SK-N-SH (cell line): ENCODE results near the gene ASCL5. TPM values are rescaled to one million over a fixed set of nuclear protein-coding genes. Genes with fewer than 3 reads are reported as not detected.

Experiments used
- CTCF ChIA-PET: fragments of 300-600, 350-600 bp; formaldehyde crosslinking; extraction: SDS; loops from one replicate; lab custom pipeline; 2021; lab: Yijun Ruan, JAX
- POLR2A ChIA-PET: fragments of 350-600 bp; sonication (Branson Sonifier 250); formaldehyde crosslinking; extraction: SDS; loops from one replicate; lab custom pipeline; 2020; ENCODE audit warnings: antibody characterized with exemption, inconsistent platforms; lab: Yijun Ruan, JAX
- DNase-seq: peaks from one replicate; pipeline ENCODE4 v3.0.0; 2012
- H2AFZ ChIP-seq: fragments of 200-600 bp; sonication (generic); 2 replicates; pipeline ENCODE4 v1.8.1; 2016; ENCODE audit warnings: antibody characterized with exemption, mild to moderate bottlenecking, low read depth
- H3F3A ChIP-seq: fragments of 200-600 bp; sonication (generic); replicated peaks from 2 replicates; pipeline ENCODE3; 2016; ENCODE audit warnings: antibody characterized with exemption, mild to moderate bottlenecking; ENCODE audit not compliant: insufficient read depth
- H3K27ac ChIP-seq, 2 experiments: fragments of 200-500 bp in 1 of 2; fragments of 200-600 bp in 1 of 2; sonication (Bioruptor generic) in 1 of 2; sonication (generic), shearing (Covaris generic) in 1 of 2; 2 replicates each; pipeline versions ENCODE4 v1.5.1 to v1.6.1; 2014 to 2016; ENCODE audit warnings: low read depth in 2 of 2, inconsistent platforms in 1 of 2, low read length in 1 of 2, mild to moderate bottlenecking in 1 of 2, mixed read lengths in 1 of 2
- H3K27me3 ChIP-seq: fragments of 200-600 bp; sonication (generic), shearing (Covaris generic); 2 replicates; pipeline ENCODE4 v1.6.1; 2016; ENCODE audit warnings: mixed run types; ENCODE audit not compliant: insufficient read depth
- H3K36me3 ChIP-seq, 2 experiments: fragments of 200-500 bp in 1 of 2; fragments of 200-600 bp in 1 of 2; sonication (Bioruptor generic) in 1 of 2; sonication (generic) in 1 of 2; replicated peaks in 1 of 2; 2 replicates each; pipeline versions ENCODE3 to v1.5.1; 2014 to 2016; ENCODE audit warnings: low read length in 1 of 2, mild to moderate bottlenecking in 1 of 2; ENCODE audit not compliant: insufficient read depth in 2 of 2, control insufficient read depth in 1 of 2
- H3K4me1 ChIP-seq, 2 experiments: fragments of 200-500 bp in 1 of 2; fragments of 200-600 bp in 1 of 2; sonication (Bioruptor generic) in 1 of 2; sonication (generic), shearing (Covaris generic) in 1 of 2; 2 replicates each; pipeline versions ENCODE4 v1.5.1 to v1.6.1; 2014 to 2016; ENCODE audit warnings: low read depth in 1 of 2, low read length in 1 of 2, mixed run types in 1 of 2; ENCODE audit not compliant: insufficient read depth in 2 of 2, control insufficient read depth in 1 of 2
- H3K4me2 ChIP-seq: fragments of 200-600 bp; sonication (generic), shearing (Covaris generic); 2 replicates; pipeline ENCODE4 v1.6.1; 2017; ENCODE audit warnings: mixed run types
- H3K4me3 ChIP-seq, 2 experiments: fragments of 200-500 bp in 1 of 2; fragments of 200-600 bp in 1 of 2; sonication (Bioruptor generic) in 1 of 2; sonication (generic), shearing (Covaris generic) in 1 of 2; 2 replicates each; pipeline versions ENCODE4 v1.5.1 to v1.8.1; 2014 to 2016; ENCODE audit warnings: low read depth in 2 of 2, inconsistent platforms in 1 of 2, low read length in 1 of 2, mild to moderate bottlenecking in 1 of 2, mixed read lengths in 1 of 2, moderate library complexity in 1 of 2
- H3K79me2 ChIP-seq: fragments of 200-600 bp; sonication (generic); 2 replicates; pipeline ENCODE4 v1.8.1; 2017; ENCODE audit warnings: mild to moderate bottlenecking; ENCODE audit not compliant: insufficient read depth
- H3K9ac ChIP-seq: fragments of 200-600 bp; sonication (generic); 2 replicates; pipeline ENCODE4 v1.6.1; 2017; ENCODE audit warnings: mixed run types
- H3K9me2 ChIP-seq: fragments of 200-600 bp; sonication (generic); 2 replicates; pipeline ENCODE4 v1.6.1; 2017; ENCODE audit warnings: mixed run types
- H3K9me3 ChIP-seq: fragments of 200-600 bp; sonication (generic); 2 replicates; pipeline ENCODE4 v1.6.1; 2017; ENCODE audit warnings: mixed run types, mild to moderate bottlenecking, moderate library complexity
- H4K20me1 ChIP-seq: fragments of 200-600 bp; sonication (generic); 2 replicates; pipeline ENCODE4 v1.6.1; 2017; ENCODE audit warnings: mild to moderate bottlenecking, mixed run types; ENCODE audit not compliant: insufficient read depth
- CHD2 ChIP-seq: fragments of 150-350 bp; IDR thresholded peaks from 2 replicates; pipeline ENCODE4 v1.6.1; 2018; ENCODE audit warnings: low read length; ENCODE audit not compliant: partially characterized antibody
- ELF1 ChIP-seq: IDR thresholded peaks from 2 replicates; pipeline ENCODE4 v1.4.0; 2012
- FOSL2 ChIP-seq: IDR thresholded peaks from 2 replicates; pipeline ENCODE4 v1.4.0; 2012; ENCODE audit warnings: low read depth, mild to moderate bottlenecking, moderate library complexity, borderline replicate concordance
- FOXJ3 ChIP-seq: sonication (generic); formaldehyde crosslinking; IDR thresholded peaks from 2 replicates; pipeline ENCODE4 v1.5.1; 2020; ENCODE audit warnings: mild to moderate bottlenecking, missing genetic modification reagents
- FOXM1 ChIP-seq: IDR thresholded peaks from 2 replicates; pipeline ENCODE4 v1.4.0; 2012; ENCODE audit warnings: low read depth, mild to moderate bottlenecking
- GABPA ChIP-seq: IDR thresholded peaks from 2 replicates; pipeline ENCODE4 v1.4.0; 2012; ENCODE audit warnings: low read depth, mild to moderate bottlenecking
- MEF2A ChIP-seq: IDR thresholded peaks from 2 replicates; pipeline ENCODE4 v1.4.0; 2012; ENCODE audit warnings: low read depth, borderline replicate concordance
- POLR2AphosphoS5 ChIP-seq: IDR thresholded peaks from 2 replicates; pipeline ENCODE4 v1.6.1; 2012; ENCODE audit warnings: low read depth, low read length
- RAD21 ChIP-seq: IDR thresholded peaks from 2 replicates; pipeline ENCODE4 v1.6.1; 2012; ENCODE audit warnings: mild to moderate bottlenecking, low read length
- TAF1 ChIP-seq: IDR thresholded peaks from 2 replicates; pipeline ENCODE4 v1.6.1; 2012; ENCODE audit warnings: low read depth, mild to moderate bottlenecking, low read length, moderate library complexity, borderline replicate concordance
- TCF12 ChIP-seq: IDR thresholded peaks from 2 replicates; pipeline ENCODE4 v1.4.0; 2012
- WGBS: methylation state at CpG from one replicate; pipeline ENCODE4 v1.1.6; 2017; ENCODE audit warnings: low lambda C conversion rate; 5-methylcytosine and 5-hydroxymethylcytosine counted together
- polyA plus RNA-seq, 3 experiments: library from polyadenylated mRNA; depleted of rRNA; stranded (reverse); fragments of >200 nt; gene quantifications; 2 replicates each; pipeline ENCODE4 v1.2.3, GENCODE V29; 2012
- TF ChIP-seq, protein P1 (sequence below): IDR thresholded peaks from 2 replicates; pipeline ENCODE4 v1.4.0; 2012; ENCODE audit warnings: low read depth, borderline replicate concordance
- TF ChIP-seq, protein P2 (sequence below): fragments of 150-350 bp; IDR thresholded peaks from 2 replicates; pipeline ENCODE4 v1.6.1; 2016; ENCODE audit warnings: mild to moderate bottlenecking, low read depth, low read length
- TF ChIP-seq, protein P3 (sequence below): IDR thresholded peaks from 2 replicates; pipeline ENCODE4; 2012
- TF ChIP-seq, protein P4 (sequence below): IDR thresholded peaks from 2 replicates; pipeline ENCODE4 v1.4.0; 2012; ENCODE audit warnings: low read depth, borderline replicate concordance

Gene ASCL5
- polyA plus RNA-seq, 1 of the 3 experiments (the other 2 are of a cell fraction): not detected

- TF ChIP-seq FOXJ3 (CRISPR knock-in tag) (no peak), TAF1 (no peak), MEF2A (no peak)
- TF ChIP-seq, protein P1, sequence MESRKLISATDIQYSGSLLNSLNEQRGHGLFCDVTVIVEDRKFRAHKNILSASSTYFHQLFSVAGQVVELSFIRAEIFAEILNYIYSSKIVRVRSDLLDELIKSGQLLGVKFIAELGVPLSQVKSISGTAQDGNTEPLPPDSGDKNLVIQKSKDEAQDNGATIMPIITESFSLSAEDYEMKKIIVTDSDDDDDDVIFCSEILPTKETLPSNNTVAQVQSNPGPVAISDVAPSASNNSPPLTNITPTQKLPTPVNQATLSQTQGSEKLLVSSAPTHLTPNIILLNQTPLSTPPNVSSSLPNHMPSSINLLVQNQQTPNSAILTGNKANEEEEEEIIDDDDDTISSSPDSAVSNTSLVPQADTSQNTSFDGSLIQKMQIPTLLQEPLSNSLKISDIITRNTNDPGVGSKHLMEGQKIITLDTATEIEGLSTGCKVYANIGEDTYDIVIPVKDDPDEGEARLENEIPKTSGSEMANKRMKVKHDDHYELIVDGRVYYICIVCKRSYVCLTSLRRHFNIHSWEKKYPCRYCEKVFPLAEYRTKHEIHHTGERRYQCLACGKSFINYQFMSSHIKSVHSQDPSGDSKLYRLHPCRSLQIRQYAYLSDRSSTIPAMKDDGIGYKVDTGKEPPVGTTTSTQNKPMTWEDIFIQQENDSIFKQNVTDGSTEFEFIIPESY: no peak
Measured at GRCh38 chr1:201134405-201134804, 7.4 kb upstream of the ASCL5 start (continued).

GRCh38 chr1:201131398-201131797 is 4.4 kb upstream of the ASCL5 start:
- Histone ChIP-seq H3F3A (no peaks in the 10 kb centered on the region), H3K9me2 (no peaks in the 10 kb centered on the region), H3K4me3 (no peak overlapping the region), H4K20me1 (no peaks in the 10 kb centered on the region), H3K27ac (no peak overlapping the region), H3K9me3 (no peaks in the 10 kb centered on the region), H3K27me3 (no peaks in the 10 kb centered on the region), H3K36me3 (peaks cover 4 to 22% of the 10 kb centered on the region in 2 experiments), H3K9ac (no peak overlapping the region), H3K4me2 (no peak overlapping the region), H2AFZ (no peak overlapping the region), H3K4me1 (no peaks in the 10 kb centered on the region), H3K79me2 (no peaks in the 10 kb centered on the region)
- DNase-seq: no peak
- CTCF ChIA-PET: no interaction called here
- TF ChIP-seq CHD2 (no peak), ELF1 (no peak), MEF2A (no peak), POLR2AphosphoS5 (no peak), RAD21 (no peak), TCF12 (no peak), FOSL2 (no peak), FOXM1 (no peak), GABPA (no peak)
- TF ChIP-seq, protein P2, sequence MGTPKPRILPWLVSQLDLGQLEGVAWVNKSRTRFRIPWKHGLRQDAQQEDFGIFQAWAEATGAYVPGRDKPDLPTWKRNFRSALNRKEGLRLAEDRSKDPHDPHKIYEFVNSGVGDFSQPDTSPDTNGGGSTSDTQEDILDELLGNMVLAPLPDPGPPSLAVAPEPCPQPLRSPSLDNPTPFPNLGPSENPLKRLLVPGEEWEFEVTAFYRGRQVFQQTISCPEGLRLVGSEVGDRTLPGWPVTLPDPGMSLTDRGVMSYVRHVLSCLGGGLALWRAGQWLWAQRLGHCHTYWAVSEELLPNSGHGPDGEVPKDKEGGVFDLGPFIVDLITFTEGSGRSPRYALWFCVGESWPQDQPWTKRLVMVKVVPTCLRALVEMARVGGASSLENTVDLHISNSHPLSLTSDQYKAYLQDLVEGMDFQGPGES: no peak
- TF ChIP-seq, protein P3, sequence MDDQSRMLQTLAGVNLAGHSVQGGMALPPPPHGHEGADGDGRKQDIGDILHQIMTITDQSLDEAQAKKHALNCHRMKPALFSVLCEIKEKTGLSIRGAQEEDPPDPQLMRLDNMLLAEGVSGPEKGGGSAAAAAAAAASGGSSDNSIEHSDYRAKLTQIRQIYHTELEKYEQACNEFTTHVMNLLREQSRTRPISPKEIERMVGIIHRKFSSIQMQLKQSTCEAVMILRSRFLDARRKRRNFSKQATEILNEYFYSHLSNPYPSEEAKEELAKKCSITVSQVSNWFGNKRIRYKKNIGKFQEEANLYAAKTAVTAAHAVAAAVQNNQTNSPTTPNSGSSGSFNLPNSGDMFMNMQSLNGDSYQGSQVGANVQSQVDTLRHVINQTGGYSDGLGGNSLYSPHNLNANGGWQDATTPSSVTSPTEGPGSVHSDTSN: no peak
- TF ChIP-seq, protein P4, sequence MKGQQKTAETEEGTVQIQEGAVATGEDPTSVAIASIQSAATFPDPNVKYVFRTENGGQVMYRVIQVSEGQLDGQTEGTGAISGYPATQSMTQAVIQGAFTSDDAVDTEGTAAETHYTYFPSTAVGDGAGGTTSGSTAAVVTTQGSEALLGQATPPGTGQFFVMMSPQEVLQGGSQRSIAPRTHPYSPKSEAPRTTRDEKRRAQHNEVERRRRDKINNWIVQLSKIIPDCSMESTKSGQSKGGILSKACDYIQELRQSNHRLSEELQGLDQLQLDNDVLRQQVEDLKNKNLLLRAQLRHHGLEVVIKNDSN: no peak
- 80% methylated on average over 4 of the region's 4 CpGs for WGBS
- POLR2A ChIA-PET: interaction anchor here (0.5 kb wide), 1 partner anchor 477 kb away, joined by 3 read pairs; no protein-coding TSS in a partner anchor
